ENCODE data around the gene NAB1.
A peak's percentile ranks its signal among the peaks of the same experiment; 100 is the strongest.
"Not testable (repeated sequence)": the region's sequence is repeated elsewhere in the genome, so short reads cannot be mapped to it uniquely, and the experiment has no call there.

Gene NAB1, protein sequence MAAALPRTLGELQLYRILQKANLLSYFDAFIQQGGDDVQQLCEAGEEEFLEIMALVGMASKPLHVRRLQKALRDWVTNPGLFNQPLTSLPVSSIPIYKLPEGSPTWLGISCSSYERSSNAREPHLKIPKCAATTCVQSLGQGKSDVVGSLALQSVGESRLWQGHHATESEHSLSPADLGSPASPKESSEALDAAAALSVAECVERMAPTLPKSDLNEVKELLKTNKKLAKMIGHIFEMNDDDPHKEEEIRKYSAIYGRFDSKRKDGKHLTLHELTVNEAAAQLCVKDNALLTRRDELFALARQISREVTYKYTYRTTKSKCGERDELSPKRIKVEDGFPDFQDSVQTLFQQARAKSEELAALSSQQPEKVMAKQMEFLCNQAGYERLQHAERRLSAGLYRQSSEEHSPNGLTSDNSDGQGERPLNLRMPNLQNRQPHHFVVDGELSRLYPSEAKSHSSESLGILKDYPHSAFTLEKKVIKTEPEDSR

DNA sequence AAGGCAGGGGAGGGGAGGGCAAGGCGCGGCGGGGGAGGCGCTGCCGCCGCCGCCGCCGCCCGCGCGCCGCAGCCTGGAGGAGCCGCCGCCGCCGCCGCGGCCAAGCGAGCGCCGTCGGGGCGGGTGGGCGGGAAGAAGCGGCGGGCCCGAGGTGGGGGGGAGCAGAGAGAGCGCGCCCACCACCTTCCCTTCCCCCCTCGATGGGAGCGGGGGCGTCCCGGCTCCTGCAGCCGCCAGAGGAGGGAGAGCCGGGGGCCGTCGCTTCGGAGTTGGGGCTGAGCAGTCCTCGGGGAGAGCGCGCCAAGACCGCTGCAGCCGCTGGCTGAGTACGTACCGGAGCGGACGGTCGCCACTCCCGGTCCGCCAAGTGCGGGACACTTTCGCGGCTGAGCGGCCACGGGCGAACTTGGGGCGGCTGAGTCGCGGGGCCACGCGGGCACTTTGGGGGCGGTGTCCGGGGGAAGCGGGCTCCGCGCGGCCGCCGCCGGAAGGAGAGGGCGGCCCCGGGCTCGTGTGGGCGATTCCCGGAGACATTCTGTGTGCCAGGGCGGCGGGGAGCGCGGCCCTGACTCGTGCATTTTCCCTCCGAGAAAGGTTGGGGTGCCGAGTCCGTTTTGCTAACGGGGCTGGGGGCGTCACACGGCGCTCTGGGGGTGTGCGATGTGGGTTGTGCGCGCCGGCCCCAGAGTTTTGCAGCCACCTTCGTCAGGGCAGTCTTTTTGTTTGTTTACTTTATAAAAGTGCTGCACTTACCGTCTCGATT lies at the start of gene NAB1:
Gene NAB1, plus strand, starts transcription at position 49 of the 763 bp plus-strand sequence. CDS start 10,094 bp downstream, outside the sequence.
- peak; percentile 70 for DNase-seq

DNA sequence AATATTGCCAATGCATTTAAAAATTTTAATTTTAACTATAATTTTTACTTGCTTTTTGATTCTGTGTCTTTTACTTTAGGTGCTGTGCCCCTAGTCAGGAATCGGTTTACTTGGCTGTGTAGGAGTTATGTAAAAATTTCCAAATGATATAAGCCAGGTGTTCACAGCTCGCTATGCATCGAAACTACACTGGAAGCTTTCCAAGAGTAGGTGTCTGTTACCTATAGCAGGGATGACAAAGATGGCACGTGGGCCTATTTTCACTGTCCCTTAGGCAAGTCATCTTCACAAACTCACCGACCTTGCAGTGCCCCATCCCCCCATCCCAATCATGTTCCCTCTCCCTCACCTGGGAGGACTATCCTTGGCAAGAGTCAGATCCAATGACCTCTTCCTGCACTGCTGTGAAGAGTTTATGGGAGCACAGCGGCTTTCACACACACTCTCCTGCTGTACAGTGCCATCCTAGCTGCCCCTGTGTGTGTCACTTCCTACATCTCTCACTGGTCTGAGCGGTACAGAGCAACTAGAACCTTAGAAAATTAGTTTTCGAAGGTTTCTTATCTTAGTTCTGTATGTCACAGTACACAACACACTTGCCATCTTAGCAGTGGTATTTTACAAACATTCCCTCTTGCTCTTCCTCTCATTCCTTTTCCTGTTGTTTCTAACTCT lies 49.2 kb upstream of the NAB1 start:
- no peak for DNase-seq

DNA sequence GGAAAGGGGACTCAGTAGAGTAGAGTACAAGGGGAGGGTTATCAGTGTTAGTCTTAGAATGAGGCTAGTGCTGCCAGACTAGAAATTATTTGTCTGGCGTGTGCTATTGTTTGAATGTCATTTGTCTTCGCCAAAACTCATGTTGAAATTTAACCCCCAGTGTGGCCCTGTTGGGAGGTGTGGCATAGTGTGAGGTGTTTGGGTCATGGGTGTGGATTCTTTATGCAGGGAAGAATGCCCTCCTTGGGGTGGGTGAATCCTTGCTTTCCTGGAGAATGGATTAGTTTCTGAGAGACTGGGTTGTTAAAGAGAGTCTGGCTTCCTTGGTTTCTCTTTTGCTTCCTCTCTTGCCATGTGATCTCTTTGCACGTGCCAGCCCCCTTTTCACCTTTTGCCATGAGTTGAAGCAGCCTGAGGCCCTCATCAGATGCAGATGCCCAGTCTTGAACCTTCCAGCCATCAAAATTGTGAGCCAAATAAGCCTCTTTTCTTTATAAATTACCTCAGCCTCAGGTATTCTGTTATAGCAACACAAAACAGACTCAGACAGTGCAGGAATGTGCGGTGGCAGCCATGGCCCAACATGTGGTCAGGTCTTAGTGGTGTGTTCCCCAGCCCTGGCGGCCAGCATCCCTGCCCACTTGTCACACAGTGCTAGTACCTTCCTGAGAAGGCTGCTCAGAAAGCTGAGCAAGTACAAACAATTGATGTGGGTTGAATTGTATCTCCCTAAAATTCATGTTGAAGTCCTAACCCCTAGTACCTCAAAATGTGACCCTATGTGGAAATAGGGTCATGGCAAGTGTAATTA lies 48.4 kb upstream of the NAB1 start:
- DNase-seq: no peak

DNA sequence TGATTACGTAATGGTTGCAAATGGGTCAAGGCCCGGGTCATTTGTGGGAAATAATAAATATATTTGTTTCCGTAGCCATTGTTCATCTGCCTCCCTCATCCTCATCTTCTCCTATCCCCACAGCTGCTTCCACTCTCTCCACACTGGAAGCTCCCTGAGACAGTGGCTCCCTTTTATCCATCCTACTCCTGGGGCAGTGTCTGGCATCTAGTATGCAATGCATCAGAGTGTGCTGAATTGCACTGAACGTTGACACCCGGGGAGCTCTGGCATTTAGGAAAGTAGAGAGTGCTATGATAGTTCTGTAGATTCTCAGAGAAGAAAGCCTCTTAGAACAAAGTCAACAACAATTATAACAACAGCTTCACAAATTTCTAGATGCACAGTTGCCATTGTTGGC lies 45.5 kb upstream of the NAB1 start:
- no peak for DNase-seq

DNA sequence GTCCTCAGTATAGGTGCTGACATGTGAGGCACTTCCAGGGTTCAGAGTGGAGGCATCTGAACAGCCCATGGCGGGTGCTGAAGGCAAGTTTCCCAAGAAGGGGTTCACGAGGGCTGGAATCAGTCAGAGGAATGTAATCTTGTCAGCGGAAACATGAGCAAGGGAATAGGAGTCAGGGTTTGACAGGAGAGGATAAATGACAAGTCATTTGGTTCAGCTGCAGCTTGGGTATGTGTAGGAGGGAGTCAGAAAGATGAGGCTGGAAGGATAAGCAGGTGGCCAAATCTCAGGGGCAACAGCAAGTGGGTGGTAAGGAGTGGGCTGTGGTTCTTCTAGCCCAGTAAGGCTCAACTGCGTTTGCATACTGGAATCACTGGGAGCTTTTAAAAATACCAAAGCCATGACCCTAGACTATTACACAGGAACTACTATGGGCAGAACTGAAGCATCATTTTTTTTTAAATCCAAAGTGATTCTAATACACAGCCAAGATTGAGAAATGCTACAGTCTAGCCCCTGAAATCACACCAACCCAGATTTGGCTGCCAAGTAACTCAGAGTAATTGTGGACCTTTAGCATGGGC lies 41.8 kb upstream of the NAB1 start:
- DNase-seq: no peak

DNA sequence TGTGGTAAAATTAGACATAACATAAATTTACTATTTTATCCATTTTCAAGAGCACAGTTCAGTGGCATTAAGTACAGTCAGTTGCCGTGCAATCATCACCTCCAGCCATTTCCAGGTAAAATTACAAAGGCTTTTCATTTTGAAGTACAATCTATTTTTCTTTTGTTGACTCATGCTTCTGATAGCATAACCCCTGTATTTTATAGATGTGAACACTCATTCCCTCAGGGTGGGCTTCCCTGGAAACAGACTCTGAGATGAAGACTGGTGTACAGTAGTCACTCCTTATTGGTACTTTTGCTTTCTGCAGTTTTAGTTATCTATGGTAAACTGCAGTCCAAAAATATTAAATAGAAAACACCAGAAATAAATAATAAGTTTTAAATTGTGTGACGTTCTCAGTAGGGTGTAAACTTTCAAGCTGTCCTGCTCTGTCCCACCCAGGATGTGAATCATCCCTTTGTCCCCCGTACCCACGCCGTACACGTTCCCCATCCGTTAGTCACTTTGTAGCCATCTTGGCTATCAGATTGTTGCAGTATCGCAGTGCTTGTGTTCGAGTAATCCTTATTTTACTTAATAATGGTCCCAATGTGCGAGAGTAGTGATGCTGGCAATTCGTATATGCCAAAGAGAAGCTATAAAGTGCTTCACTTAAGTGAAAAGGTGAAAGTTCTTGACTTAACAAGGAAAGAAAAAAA lies 41.1 kb upstream of the NAB1 start:
- no peak for DNase-seq

DNA sequence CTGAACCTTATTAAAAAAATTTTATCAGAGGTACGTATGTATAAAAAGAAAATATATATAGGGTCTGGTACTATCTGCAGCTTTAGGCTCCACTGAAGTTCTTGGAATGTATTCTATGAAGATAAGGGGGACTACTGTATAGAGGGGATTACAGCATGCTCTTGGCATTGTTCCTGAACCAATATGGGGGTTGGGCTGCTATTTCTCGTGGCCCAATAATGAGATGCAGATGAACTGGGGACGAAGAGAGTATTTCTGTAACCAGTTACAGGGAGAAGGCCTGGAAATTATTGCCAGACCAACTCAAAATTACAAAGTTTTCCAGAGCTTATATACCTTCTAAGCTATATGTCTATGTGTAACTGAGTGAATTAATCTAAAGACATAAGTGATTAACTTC lies 40.0 kb upstream of the NAB1 start:
- DNase-seq: not testable (repeated sequence)

DNA sequence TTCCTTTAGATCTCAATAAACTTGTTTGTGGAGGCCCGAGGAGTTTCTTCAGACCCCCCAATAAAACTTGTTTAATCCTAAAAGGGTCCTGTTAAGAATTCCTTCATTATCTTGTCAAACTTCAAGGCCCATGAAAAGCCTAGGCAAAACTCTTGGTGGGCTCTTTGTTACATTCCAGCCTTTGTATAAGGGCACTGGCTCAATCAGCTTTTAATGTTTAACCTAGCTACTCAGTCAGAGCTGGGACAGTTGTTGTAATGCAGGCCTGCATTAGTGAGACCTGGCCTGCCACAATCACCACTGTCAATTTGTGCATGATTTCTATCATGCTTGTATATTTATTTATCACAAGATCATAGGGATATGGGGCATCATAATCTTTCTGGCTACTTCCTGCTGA lies 39.5 kb upstream of the NAB1 start:
- not testable (repeated sequence) for DNase-seq

DNA sequence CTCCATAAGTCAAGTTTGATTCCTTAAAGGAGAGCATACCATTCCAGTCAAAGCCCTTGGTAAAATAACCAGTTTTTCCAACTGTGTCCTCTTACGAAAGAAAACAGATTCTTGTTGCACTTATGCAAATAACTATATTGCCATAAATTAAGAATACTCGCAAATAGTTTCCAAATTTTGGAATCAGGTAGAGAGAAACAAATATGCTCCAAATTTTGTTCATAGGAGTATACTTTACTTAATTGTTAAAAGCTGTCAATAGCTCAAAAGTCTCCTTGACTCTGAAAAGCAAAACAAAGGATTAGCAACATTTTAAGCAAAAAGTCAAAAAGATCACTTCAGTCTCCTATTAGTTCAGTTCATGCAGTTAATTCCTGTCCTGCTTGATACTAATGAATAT lies 38.4 kb upstream of the NAB1 start:
- DNase-seq: not testable (repeated sequence)

DNA sequence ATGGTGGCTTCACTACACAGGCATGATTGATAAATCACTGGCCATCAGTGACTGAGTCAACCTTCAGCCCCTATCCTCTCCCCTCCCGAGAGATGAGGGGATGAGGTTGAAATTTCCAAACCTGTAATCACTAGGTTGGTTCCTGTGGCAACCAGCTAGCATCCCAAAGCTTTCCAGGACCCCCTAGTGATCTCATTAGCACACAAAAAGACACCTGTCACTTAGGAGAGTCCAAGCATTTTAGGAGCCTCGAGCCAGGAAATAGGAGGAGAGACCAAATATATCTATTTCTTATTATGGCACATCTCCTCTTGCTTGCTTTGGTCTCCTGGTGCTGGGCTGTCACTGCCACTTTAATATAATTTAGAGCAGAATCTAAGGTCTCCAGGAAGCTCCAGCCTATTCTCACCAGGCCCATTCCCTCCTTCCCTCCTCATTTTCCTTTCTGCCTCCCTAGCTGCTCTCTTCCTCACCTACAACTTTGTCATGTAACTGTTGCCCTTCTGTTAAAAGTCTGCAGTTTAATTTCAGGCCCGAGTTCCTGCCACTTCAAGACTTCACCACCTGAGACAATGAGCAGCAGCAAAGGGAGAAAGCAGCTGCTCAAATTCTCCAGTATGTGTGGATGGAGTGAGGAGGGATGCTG lies 33.2 kb upstream of the NAB1 start:
- no peak for DNase-seq

DNA sequence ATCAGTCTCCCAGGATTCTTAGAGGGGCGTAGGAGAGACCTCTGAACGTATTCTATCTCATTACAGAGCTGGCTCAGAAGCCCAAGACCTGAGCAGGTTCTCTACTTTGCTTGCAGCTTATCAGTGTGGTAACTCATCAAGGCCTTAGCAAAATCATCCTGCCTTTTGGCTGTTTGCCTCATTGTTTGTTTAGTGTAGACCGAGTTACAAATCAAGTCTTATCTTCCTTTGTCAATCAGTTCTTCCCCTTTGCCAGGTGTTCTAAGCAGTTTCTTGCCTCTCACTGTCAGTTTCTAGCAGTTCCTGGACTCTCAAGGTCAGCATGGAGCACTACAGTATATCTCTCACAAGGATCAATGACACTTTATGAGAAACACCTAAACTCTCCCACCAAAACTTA lies 30.9 kb upstream of the NAB1 start:
- no peak for DNase-seq

DNA sequence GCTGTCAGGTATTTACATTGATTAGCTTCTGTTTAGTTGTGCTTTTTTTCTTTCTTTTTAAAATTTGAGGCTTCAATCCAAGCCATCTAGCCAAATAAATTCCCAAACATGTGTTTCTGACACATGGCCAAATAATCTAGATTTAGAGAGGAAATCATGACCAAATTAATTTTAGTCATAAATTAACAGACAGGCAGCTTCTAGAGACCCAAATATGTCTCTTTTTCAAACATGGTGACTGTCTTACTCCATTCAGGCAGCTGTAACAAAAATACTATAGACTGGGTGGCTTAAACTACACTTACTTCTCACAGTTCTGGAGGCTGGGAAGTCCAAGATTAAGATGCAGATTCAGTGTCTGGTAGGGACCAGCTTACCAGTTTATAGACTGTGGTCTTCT lies 23.2 kb upstream of the NAB1 start:
- no peak for DNase-seq

DNA sequence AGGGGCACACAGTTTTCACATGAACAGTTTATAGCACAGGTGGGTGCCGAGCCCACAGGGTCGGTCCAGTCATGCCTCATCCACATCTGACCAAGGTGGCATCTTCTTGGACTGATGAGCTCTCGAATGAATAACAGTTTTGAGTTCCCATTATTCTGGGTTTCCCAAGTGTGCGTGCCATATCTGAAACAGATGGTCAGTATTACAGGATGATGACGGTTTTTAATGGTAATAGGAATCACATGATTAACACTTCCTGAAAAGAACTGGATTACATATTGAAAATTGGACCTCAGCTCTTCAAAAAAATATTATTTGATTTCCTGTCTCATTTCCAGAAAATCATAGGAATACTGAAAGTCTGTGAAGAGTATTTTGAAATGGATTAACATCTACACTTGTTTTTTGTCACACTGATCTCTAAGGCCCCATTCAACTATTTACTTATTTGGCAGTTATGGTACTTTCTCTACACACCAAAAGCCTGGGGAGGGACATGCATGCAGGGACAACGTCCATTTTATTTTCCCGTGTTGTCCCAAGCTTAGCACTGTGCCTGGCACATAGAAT lies 22.2 kb upstream of the NAB1 start:
- peak; percentile 68 for DNase-seq

DNA sequence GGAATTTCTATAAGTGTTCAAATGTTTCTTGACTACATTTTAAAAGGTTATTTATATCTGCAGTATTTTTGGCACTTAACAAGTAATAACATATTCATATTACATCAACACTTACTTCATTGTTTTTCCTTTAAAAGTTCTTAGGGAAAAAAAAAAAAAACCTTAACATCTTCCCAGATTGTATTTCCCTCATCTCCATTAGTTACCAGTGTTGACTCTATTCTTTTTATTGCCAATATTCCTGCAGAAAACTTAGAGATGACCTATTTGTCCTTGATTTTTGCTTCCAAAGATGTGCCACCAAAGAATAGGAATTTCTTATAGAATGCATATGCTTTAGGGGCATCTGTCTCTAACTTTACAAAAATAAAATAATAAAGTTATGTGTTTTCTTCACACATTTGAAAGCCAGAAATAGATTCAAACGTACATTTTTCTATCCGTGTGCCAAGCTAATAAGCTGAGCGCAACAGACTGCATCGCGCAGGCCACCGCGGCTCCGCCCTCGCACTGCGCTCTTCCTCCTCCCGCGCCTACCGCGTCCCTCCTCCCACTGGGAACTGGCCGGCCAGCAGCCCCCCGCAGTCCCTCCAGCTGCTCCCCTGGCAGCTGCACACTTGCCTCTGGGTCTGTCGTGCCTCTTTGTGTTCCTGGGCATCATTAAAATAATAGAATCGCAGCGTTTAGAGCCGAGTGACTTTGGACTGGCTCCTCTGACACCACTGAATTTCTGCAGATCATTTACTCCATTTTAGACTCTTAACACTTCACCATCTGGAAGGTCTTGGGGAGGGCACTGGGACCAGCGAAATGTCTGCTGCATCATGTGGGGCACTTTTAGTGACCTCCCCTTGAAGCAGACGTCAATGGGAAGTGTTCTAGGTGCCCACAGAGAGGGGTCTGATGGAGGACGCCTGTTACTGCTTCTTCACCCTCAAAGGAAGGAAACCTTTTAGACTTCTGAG lies 21.2 kb upstream of the NAB1 start:
- DNase-seq: peak; percentile 22

DNA sequence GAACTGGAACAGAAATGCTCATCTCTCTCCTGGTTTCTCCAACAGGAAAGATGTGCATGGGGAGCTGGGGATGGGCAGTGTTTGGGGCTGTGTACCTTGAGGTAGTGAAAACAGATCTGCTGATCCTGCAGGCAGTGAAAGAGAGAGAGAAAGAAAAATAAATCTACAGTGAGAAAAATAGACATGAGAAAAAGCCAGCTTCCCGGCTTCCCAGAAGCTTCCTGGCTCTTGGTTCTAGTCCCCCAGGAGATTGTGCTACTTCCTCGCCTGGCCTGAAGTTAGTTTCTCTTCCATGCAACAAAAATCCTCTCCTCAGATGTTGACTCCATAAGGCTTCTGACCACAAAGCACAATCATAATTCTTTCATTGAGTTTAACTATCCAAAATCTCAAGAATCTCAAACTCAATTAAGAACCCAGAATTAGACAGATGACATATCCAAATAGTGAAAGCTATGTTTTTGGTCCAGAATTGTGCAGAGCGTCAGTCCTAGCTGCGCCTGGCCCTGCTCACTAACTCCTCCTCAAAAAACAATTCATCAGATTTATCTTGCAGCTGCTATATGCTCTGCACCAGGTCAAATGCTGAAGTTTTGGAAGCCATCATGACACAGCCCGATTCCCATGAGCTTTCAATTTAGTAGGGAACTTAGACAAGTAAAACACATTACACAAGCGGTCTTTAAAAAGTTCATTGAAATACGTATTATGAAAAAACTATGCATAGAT lies 20.1 kb upstream of the NAB1 start:
- no peak for DNase-seq

DNA sequence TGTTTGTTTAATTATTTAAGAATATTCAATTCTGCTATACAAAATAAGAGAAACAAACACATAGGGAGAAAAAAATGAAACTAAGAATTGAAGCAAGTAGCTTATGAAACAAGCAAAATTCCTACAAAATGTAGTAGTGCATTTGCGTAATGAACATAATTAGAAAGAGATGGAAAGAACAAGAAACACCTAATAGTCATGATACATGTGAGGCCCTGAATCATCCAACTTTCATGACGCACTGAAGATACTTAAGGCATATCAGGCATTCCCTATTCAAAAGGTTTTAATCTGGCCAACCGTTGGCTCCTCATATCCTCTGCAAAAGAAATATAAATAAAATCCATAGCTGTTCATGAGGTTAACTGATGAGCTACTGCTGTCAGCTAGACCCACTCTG lies 14.5 kb upstream of the NAB1 start:
- DNase-seq: peak; percentile 69

DNA sequence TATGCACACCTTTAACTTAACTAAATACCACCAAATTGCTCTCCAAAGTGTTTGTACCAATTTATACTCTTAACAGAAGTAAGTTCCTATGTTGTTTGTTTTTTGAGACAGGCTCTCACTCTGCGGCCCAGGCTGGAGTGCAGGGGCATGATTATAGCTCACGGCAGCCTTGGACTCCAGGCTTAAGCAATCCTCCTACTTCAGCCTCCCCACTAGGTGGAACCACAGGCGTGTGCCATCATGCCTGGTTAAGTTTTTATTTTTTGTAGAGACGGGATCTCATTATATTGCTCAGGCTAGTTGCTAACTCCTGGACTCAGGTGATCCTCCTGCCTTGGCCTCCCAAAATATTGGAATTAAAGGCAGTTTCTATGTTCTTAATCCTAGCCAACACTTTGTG lies 13.1 kb upstream of the NAB1 start:
- peak; percentile 27 for DNase-seq

DNA sequence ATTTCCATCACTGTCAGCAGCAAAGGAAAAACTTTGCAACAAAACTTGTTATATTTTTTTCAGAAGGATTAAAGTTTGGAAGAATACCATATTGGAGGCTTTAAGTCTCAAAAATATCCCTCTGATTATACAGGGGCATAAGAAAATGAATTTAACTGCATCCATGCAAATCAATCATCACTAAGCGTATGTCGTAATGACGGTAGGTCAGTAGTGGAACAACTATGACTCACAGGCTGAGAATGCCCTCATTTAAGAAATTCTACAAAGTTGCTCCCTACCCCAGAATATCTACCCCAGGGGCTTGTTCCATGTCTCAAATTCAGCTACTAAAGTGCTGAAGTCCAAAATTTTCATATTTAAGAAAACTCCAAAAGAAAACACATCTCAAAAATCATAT lies 12.5 kb upstream of the NAB1 start:
- DNase-seq: peak; percentile 84

DNA sequence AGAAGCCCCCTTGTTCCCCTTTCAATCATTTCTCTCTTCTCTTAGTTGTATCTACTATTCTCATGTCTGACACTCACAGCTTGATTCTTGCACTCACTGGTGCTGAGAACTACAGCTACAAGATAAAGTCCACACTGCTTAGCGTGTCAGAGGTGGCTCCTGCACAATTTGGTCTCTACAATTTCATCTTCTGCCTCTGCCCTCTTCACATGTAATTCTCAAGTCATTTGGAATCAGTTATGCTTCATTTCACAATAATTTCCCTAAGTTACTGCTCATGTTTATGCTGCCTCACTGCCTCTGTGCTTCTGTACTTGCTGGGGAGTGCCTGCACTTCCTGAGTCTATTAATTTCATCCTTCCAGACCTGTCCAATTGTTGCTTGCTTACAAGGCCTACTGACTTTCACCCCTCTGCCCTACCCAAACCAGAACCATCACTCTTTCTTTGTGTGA lies 11.6 kb upstream of the NAB1 start:
- DNase-seq: peak; percentile 44
